Upper lobe of left lung (tissue), 4 donors: ENCODE results near the gene CSF2RB.

Experiments
- CTCF ChIP-seq, 6 experiments: fragments of 450-650 bp in 4 of 6; fragments of 200-600 bp in 2 of 6; sonication (generic) in 2 of 6; IDR thresholded peaks; one replicate each; pipeline ENCODE4 v1.5.1; 2016 to 2019; ENCODE audit warnings: antibody characterized with exemption in 6 of 6
- POLR2A ChIP-seq, 4 donors: fragments of 450-650 bp; IDR thresholded peaks; one replicate each; pipeline ENCODE4 v1.5.1; 2016 to 2017; ENCODE audit warnings: antibody characterized with exemption in 4 of 4, mild to moderate bottlenecking in 2 of 4

- TF ChIP-seq POLR2A (IDR thresholded peaks at IDR 0.05) (no peak), CTCF (IDR thresholded peaks at IDR 0.05) (no peak)
Observed at GRCh38 chr22:36864454-36865215, 48.8 kb upstream of the CSF2RB start.
